OCI-LY1 (cell line): Measurements from ENCODE around the gene LDHAL6B.
"Not testable (repeated sequence)": the region's sequence is repeated elsewhere in the genome, so short reads cannot be mapped to it uniquely, and the experiment has no call there.

Source experiments
- H2AFZ ChIP-seq: fragments of 200-600 bp; sonication (generic), shearing (Covaris generic); 2 replicates; pipeline ENCODE4 v1.6.0; 2014; ENCODE audit warnings: antibody characterized with exemption, mild to moderate bottlenecking, low read length
- H3F3A ChIP-seq: fragments of 200-600 bp; sonication (generic), shearing (Covaris generic); 2 replicates; pipeline ENCODE4 v1.6.0; 2014; ENCODE audit warnings: mild to moderate bottlenecking, antibody characterized with exemption, low read length, moderate library complexity; ENCODE audit not compliant: insufficient read depth
- H3K27ac ChIP-seq: fragments of 200-600 bp; sonication (generic); 2 replicates; pipeline ENCODE4 v1.5.1; 2014; ENCODE audit warnings: low read length, mixed run types, mild to moderate bottlenecking, low read depth; ENCODE audit not compliant: poor library complexity, severe bottlenecking
- H3K27me3 ChIP-seq: fragments of 200-600 bp; sonication (generic); 2 replicates; pipeline ENCODE4 v1.6.0; 2014; ENCODE audit warnings: antibody characterized with exemption, mild to moderate bottlenecking, low read length, moderate library complexity; ENCODE audit not compliant: insufficient read depth
- H3K36me3 ChIP-seq: fragments of 200-600 bp; sonication (generic); 2 replicates; pipeline ENCODE4 v1.6.1; 2014; ENCODE audit warnings: mild to moderate bottlenecking, antibody characterized with exemption, low read length, moderate library complexity, mixed read lengths; ENCODE audit not compliant: insufficient read depth
- H3K4me1 ChIP-seq: fragments of 200-600 bp; sonication (generic); 2 replicates; pipeline ENCODE4 v1.5.1; 2014; ENCODE audit warnings: mild to moderate bottlenecking, low read length, moderate library complexity; ENCODE audit not compliant: insufficient read depth, severe bottlenecking
- H3K4me2 ChIP-seq: fragments of 200-600 bp; sonication (generic), shearing (Covaris generic); 2 replicates; pipeline ENCODE4 v1.6.1; 2014; ENCODE audit warnings: low read length
- H3K4me3 ChIP-seq: fragments of 200-600 bp; sonication (generic); 2 replicates; pipeline ENCODE4 v1.5.1; 2014; ENCODE audit warnings: low read length, low read depth, mild to moderate bottlenecking, mixed read lengths; ENCODE audit not compliant: poor library complexity, severe bottlenecking
- H3K79me2 ChIP-seq: fragments of 200-600 bp; shearing (Covaris generic); 2 replicates; pipeline ENCODE4 v1.6.1; 2016; ENCODE audit warnings: mixed run types, low read length, mixed read lengths; ENCODE audit not compliant: insufficient read depth
- H3K9ac ChIP-seq: fragments of 200-600 bp; sonication (generic), shearing (Covaris generic); 2 replicates; pipeline ENCODE4 v1.6.1; 2014; ENCODE audit warnings: mild to moderate bottlenecking, low read length, mixed read lengths
- H3K9me2 ChIP-seq: fragments of 200-600 bp; sonication (generic), shearing (Covaris generic); 2 replicates; pipeline ENCODE4 v1.6.1; 2014; ENCODE audit warnings: low read depth, mild to moderate bottlenecking, low read length, mixed read lengths
- H3K9me3 ChIP-seq: fragments of 200-600 bp; shearing (Covaris generic); 2 replicates; pipeline ENCODE4 v1.6.1; 2014; ENCODE audit warnings: low read length, mixed read lengths
- H4K20me1 ChIP-seq: fragments of 200-600 bp; sonication (generic), shearing (Covaris generic); 2 replicates; pipeline ENCODE4 v1.6.0; 2016; ENCODE audit warnings: mild to moderate bottlenecking, low read length; ENCODE audit not compliant: insufficient read depth
- EZH2 ChIP-seq: fragments of 200-600 bp; sonication (generic), shearing (Covaris generic); IDR thresholded peaks from 2 replicates; pipeline ENCODE4 v1.8.0; 2017; ENCODE audit warnings: borderline replicate concordance, mixed run types, mild to moderate bottlenecking, antibody characterized with exemption, low read length, moderate library complexity, mixed read lengths
- TF ChIP-seq, protein P1 (sequence below): fragments of 200-600 bp; sonication (generic), shearing (Covaris generic); IDR thresholded peaks from 2 replicates; pipeline ENCODE4 v1.5.1; 2017; ENCODE audit warnings: mild to moderate bottlenecking, antibody characterized with exemption, low read length, moderate library complexity, mixed read lengths

The LDHAL6B gene

DNA sequence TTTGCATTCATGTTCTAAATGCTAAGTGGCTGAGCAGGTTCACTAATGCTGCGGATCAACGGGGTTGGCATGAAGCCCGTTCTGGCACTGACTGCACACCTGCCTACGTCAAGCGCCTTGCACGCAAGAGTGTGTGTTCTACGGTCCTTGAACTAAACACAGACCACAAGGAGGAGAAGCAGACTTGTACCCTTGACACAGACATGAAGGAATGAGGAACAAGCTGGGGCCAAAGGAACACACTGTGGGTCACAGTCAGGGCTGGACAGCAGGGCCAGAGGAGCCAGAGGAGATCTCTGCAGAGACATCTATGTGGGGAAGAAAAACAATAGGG, 48.0 kb upstream of the LDHAL6B start:
- Histone ChIP-seq H4K20me1 (no peaks in the 10 kb centered on the region), H3K4me3 (no peak overlapping the region), H3F3A (no peaks in the 10 kb centered on the region), H3K79me2 (no peaks in the 10 kb centered on the region), H3K4me2 (peak overlapping the region; percentile 33; the same call in 1 of the 2 replicates), H3K36me3 (peaks cover 60% of the 10 kb centered on the region), H3K27ac (peak overlapping the region; percentile 94), H3K4me1 (peaks cover 42% of the 10 kb centered on the region), H3K9me3 (no peaks in the 10 kb centered on the region), H2AFZ (no peak overlapping the region), H3K9ac (peak overlapping the region; percentile 51; the same call in 1 of the 2 replicates), H3K27me3 (no peaks in the 10 kb centered on the region), H3K9me2 (no peaks in the 10 kb centered on the region)
- no peak for TF ChIP-seq EZH2
- TF ChIP-seq, protein P1, sequence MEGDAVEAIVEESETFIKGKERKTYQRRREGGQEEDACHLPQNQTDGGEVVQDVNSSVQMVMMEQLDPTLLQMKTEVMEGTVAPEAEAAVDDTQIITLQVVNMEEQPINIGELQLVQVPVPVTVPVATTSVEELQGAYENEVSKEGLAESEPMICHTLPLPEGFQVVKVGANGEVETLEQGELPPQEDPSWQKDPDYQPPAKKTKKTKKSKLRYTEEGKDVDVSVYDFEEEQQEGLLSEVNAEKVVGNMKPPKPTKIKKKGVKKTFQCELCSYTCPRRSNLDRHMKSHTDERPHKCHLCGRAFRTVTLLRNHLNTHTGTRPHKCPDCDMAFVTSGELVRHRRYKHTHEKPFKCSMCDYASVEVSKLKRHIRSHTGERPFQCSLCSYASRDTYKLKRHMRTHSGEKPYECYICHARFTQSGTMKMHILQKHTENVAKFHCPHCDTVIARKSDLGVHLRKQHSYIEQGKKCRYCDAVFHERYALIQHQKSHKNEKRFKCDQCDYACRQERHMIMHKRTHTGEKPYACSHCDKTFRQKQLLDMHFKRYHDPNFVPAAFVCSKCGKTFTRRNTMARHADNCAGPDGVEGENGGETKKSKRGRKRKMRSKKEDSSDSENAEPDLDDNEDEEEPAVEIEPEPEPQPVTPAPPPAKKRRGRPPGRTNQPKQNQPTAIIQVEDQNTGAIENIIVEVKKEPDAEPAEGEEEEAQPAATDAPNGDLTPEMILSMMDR = no peak

DNA sequence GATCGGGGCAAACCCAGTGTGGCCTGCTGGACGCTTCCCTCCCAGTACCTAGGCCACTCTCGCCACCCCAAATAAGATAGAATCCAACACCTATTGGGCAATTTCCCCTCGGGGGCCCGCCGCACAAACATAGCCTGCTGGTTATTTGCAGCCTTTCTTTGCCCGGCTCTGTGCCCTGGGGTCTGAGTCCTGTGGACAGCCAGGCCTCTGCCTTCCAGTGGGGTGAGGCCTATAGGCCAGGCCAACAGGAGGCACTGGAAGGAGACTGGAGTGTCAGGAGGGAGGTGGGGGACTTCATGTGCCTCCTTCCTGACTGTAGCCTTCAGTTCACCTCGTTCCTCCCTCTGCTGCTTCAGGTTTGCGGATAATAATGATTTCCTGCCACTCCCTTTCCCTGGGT, 47.4 kb upstream of the LDHAL6B start:
- H3K36me3 ChIP-seq = peaks cover 60% of the 10 kb centered on the region
- no peak for TF ChIP-seq EZH2
- TF ChIP-seq, protein P1 = no peak
- no peaks in the 10 kb centered on the region for H3K27me3 ChIP-seq
- peaks cover 42% of the 10 kb centered on the region for H3K4me1 ChIP-seq
- peak overlapping the region; percentile 51; the same call in 1 of the 2 replicates for H3K9ac ChIP-seq
- H3K9me3 ChIP-seq = no peaks in the 10 kb centered on the region
- H3K27ac ChIP-seq = peak overlapping the region; percentile 94
- H4K20me1 ChIP-seq = no peaks in the 10 kb centered on the region
- no peaks in the 10 kb centered on the region for H3K79me2 ChIP-seq
- no peaks in the 10 kb centered on the region for H3F3A ChIP-seq
- peak overlapping the region; percentile 33; the same call in 1 of the 2 replicates for H3K4me2 ChIP-seq
- H2AFZ ChIP-seq = no peak overlapping the region
- no peak overlapping the region for H3K4me3 ChIP-seq
- no peaks in the 10 kb centered on the region for H3K9me2 ChIP-seq

DNA sequence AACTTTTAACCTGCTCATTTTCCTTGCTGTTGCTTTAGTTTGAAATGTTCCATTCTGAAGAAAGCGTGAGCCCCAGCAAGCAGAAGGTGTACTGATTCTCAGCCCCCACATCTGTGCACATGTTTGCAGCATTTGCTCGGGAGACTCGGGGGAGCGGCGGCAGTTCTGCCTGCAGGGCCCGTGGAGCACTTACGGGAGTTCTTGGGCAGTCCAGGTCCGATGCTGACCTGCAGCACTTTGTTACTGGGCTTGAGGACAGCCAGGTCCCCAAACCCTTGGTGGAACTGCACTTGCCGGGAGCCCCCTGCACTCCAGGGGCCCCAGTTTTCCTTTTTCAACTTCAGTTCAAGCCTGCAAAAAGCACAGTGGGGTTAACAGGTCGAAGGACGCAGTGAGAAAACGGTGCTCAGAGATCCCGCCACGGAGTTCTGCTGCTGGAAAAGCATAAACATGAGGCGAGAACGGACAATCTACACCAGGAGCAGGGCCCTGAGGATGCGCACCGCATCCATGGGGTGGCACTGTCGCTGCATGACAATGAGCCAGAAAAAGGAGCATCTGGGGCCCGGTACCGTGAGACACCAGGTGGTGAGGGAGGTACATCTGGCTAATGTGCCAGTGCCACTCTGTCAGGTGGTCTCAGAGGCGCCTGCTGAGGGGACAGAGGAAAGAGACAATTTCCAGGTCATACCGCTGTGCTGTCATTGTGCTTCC, 45.6 kb upstream of the LDHAL6B start:
- Histone ChIP-seq H4K20me1 (no peaks in the 10 kb centered on the region), H3F3A (no peaks in the 10 kb centered on the region), H3K4me2 (no peak overlapping the region), H3K79me2 (no peaks in the 10 kb centered on the region), H3K27ac (peak overlapping the region; percentile 94), H3K27me3 (no peaks in the 10 kb centered on the region), H3K9me2 (no peaks in the 10 kb centered on the region), H3K9me3 (no peaks in the 10 kb centered on the region), H3K4me3 (no peak overlapping the region), H3K36me3 (peaks cover 60% of the 10 kb centered on the region), H2AFZ (no peak overlapping the region), H3K4me1 (peaks cover 52% of the 10 kb centered on the region), H3K9ac (peak overlapping the region; percentile 7; the same call in 1 of the 2 replicates)
- TF ChIP-seq, protein P1 = peak; percentile 85
- no peak for TF ChIP-seq EZH2

DNA sequence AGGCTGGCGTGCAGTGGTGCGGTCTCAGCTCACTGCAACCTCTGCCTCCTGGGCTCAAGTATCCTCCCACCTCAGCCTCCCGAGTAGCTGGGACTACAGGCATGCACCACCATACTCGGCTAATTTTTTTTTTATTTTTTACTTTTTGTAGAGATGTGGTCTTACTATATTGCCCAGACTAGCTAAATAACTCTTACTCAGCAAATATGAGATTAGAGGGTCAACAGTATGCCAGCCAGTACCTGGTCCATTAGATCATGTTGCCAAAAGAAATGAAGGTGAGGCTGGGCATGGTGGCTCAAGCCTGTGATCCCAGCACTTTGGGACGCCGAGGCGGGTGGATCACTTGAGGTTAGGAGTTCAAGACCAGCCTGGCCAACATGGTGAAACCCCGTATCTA, 44.6 kb upstream of the LDHAL6B start:
- H3K27me3 ChIP-seq, H3K27ac ChIP-seq, H2AFZ ChIP-seq, H3K4me2 ChIP-seq, H3F3A ChIP-seq, H3K4me3 ChIP-seq, H3K9me3 ChIP-seq, H3K9me2 ChIP-seq, H3K9ac ChIP-seq, H4K20me1 ChIP-seq, H3K79me2 ChIP-seq: not testable (repeated sequence)
- Histone ChIP-seq H3K36me3 (peaks cover 58% of the 10 kb centered on the region), H3K4me1 (peaks cover 63% of the 10 kb centered on the region)
